OCI-LY3 (cell line): Measurements from ENCODE around the gene ARHGEF39.

Experiments
- EZH2phosphoT487 ChIP-seq: fragments of 200-600 bp; shearing (Covaris generic); IDR thresholded peaks from 2 replicates; pipeline ENCODE4 v1.6.1; 2018; ENCODE audit warnings: antibody characterized with exemption, mixed run types, low read depth
- TF ChIP-seq, protein P1 (sequence below): fragments of 200-600, 300-600 bp; sonication (generic); IDR thresholded peaks from 2 replicates; pipeline ENCODE4 v1.5.1; 2014; ENCODE audit warnings: antibody characterized with exemption, low read length, low read depth

DNA sequence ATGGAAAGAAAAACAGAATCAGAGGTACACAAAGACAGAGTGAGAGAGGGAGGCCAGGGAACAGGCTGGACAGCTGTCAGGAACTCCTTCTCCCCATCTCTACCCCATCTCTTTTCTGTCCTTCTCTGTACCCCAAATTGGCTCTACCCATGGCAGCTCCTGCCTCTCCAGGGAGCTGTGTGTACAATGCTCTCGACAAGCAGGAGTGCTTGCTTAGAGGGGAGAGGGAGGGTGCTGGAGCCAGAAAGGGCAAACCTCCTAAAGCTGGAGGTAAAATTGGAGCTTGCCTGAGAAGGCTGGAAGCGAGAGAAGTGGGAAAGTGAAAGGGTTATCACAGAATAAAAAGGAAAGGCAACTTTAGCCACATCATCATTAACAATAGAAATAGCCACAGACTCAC is 18.3 kb upstream of the ARHGEF39 start:
- TF ChIP-seq, protein P1, sequence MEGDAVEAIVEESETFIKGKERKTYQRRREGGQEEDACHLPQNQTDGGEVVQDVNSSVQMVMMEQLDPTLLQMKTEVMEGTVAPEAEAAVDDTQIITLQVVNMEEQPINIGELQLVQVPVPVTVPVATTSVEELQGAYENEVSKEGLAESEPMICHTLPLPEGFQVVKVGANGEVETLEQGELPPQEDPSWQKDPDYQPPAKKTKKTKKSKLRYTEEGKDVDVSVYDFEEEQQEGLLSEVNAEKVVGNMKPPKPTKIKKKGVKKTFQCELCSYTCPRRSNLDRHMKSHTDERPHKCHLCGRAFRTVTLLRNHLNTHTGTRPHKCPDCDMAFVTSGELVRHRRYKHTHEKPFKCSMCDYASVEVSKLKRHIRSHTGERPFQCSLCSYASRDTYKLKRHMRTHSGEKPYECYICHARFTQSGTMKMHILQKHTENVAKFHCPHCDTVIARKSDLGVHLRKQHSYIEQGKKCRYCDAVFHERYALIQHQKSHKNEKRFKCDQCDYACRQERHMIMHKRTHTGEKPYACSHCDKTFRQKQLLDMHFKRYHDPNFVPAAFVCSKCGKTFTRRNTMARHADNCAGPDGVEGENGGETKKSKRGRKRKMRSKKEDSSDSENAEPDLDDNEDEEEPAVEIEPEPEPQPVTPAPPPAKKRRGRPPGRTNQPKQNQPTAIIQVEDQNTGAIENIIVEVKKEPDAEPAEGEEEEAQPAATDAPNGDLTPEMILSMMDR, result no peak
- TF ChIP-seq EZH2phosphoT487, result no peak
